Stimulated activated CD8-positive, alpha-beta memory T cell treated with anti-CD3 and anti-CD28 coated beads, Interleukin-12 subunit alpha, Interleukin-12 subunit beta, amount 100 ng/mL, for 4 hours (primary cell): ENCODE measurements around the gene TRIM7.
"Not testable (repeated sequence)": the region's sequence is repeated elsewhere in the genome, so short reads cannot be mapped to it uniquely, and the experiment has no call there.

Source experiments
- DNase-seq: peaks from one replicate; pipeline ENCODE4 v3.0.0-alpha.2; 2020; ENCODE audit warnings: low read depth

The TRIM7 gene

DNA sequence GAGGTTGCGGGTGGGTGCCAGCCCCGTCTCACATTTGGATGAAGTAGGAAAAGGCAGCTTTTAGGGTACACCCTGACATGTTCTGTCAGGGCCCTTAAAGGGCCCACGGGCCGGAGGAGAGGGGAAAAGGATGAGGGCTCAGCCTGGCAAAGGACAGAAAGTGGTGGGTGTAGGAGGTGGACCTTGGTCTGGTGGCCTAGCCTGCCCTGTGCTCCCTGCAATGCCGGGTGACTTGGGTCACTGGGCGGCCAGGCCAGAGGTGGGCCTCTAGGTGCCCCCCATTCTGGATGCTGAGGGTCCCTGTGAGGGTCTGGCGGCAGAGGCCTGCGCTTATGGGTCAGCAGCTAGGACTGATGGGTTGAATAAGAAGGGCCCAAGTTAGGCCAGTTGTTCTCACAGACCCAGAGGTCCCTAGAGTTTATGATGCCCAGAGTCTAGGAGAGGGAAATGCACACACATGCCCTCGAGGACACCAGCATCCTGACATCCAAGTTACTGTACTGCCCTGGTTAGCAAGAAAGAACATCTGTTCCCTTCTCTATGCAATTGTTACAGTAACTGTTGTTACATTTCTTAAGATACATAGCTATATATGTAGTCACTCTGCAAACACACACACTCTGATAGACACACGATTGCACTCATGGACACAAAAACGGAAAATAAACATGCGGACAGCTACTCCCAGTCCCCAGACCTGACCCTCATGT lies 12.5 kb downstream of the TRIM7 start:
- DNase-seq, result no peak

- DNase-seq, result peak; percentile 94
Measured at GRCh38 chr5:181191526-181192336, 13.3 kb downstream of the TRIM7 start.

GRCh38 chr5:181190711-181191525 lies 14.1 kb downstream of the TRIM7 start:
- peak; percentile 39 for DNase-seq

DNA sequence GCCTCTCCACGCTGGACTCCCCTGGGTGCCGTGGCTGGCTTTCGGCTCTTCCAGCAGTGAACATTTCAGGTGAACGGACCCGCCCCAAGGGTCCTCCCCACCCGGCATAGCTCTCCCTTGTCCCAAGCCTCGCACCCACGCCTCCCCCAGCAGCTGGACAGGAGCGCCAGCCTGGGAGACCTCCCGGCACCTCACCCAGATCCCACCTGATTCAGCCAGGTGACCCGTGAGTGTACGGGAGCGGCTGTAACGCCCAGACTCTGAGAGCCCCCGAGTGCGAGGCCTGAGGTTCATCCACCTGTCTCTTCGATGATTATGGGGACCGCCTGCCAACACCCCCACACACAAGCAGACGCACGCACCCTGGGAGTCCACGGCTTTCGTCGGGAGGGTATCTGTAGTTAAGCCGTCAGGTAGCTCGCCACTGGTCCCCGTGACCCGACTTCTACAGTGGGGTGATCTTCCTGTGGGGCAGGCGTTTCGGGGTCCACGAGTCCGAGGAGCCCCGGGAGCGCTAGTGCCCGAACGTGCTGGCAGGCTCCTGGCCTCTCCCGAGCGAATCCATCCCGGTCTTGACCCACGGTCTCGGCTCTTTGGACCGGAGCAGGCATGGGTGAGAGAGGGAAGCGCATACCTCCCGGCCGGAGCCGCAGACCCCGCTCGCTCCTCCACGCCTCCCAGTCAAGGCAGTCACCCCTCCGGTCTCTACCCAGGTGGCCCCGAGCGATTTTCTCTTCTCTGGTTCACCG lies 14.9 kb downstream of the TRIM7 start:
- peak; percentile 40 for DNase-seq

DNA sequence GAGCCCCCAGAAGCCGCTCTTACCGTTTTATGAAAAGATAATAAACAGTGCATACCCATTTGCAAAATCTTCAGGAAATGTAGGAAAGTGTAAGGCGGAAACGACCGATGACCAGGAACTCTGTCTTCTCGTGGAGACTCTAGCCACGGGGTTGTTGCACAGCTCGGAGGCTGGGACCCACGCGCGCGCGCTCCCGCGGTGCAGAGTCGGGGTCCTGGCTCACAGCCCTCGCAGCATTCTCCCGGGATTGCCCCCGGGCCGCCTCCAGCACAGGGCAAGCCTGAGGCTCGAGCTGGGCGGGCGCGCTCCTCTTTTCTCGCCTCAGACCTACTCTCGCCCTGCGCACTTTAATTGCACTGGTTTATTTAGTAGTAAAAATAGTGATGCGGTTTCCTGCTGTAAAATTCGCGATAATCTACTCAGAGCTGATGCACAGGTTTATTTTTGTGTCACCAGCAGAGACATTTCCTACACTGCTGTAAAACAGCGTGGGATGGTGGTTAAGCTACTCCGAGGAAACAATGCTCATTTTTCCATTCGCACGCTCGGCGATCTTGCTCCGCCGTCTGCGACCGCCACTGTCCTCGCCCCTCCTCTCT lies 15.5 kb downstream of the TRIM7 start:
- no peak for DNase-seq

DNA sequence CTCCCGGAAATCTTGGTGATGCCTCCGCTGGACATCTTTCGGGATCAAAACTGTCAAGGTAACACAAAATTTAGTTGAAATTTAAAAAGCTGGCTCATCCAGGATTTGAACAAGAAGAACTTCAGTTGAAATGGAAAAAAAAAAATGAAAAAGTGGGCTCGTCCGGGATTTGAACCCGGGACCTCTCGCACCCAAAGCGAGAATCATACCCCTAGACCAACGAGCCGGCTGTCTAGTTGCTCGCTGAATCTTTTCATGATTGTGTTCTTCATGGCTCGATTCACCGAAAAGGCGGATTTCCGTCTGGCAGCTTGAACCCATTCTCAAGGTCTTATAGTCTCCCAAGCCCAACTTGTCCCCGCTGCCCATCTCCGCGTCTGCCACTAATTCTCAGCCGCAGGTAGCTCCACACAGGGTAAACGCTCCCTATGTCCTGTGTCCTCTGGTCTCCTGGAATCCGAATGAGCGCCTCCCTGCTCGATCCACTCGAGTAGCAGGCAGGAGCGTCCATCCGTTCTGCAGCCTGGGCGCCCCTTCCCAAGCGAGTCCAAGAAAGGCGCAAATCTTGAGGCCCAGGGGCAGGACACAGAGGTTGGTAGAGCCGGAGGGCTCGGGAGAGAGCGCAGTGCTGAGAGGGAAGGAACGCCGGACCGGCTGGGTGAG lies 16.2 kb downstream of the TRIM7 start:
- DNase-seq, result peak; percentile 55

DNA sequence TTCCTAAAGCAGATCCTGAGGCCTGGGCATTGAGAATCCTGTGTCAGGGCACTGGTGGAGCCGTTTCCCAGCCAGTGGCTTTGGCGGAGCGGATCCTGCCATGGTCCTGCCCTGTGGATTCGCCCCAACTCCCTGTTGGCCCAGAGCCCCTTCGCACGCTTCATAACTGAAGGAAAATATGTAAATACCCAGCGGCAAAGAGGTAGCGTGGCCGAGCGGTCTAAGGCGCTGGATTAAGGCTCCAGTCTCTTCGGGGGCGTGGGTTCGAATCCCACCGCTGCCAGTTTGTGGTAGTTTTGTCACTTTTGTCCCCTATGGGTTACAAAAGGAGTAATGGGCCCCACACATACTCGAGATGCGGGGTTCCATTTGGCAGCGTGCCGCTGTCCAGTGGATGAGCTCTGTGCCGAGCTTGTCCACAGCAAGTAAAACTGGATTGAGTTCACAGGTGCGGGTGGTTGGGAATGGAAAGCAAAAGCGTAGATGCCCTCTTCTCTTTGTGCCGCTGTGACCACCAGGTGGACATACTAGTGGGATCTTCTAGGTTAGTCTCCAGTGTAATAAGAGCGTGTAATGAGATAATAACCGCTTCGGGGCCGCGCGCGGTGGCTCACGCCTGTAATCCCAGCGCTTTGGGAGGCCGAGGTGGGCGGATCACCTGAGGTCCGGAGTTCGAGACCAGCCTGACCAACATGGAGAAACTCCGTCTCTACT lies 17.3 kb downstream of the TRIM7 start:
- DNase-seq, result no peak

DNA sequence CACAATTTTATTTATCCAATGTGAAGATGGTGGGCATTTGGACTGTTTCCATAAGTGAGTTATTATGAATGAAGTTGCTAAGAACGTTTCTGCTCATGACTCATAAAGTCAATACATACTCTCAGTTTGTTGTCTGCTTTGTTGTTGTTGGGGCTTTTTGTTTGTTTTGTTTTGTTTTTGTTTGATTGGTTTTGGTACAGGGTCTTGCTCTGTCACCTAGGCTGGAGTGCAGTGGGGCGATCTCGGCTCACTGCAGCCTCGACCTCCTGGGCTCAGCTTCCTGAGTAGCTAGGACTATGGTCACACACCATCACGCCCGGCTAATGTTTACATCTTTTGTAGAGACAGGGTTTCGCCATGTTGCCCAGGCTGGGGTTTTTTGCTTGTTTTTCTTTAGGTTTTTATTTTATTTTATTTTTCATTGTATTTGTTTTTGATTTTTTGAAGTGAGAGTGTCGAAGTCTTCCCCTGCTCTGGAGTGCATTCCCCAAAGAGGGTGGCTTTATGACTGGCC lies 18.0 kb downstream of the TRIM7 start:
- no peak for DNase-seq

GRCh38 chr5:181186022-181186421 lies 19.0 kb downstream of the TRIM7 start:
- no peak for DNase-seq

GRCh38 chr5:181185560-181185959 lies 19.4 kb downstream of the TRIM7 start:
- DNase-seq, result no peak

- no peak for DNase-seq
Measured at GRCh38 chr5:181184845-181185216, 20.2 kb downstream of the TRIM7 start.

DNA sequence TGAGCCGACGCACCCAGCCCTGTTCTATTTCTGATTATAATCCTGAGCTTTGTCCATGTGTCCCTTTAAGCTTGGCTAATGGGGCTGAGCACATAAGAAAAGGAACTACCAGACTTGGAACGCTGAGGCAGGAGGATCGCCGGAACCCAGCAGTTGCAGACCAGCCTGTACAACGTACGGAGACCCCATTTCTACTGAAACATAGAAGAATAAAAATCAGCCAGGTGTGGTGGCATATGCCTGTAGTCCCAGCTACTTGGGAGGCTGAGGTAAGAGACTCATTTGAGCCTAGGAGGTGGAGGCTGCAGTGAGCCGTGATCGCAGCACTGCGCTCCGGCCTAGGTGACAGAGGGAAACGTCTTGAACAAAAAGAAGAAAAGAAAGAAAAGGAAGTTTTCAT lies 22.3 kb downstream of the TRIM7 start:
- DNase-seq, result no peak

DNA sequence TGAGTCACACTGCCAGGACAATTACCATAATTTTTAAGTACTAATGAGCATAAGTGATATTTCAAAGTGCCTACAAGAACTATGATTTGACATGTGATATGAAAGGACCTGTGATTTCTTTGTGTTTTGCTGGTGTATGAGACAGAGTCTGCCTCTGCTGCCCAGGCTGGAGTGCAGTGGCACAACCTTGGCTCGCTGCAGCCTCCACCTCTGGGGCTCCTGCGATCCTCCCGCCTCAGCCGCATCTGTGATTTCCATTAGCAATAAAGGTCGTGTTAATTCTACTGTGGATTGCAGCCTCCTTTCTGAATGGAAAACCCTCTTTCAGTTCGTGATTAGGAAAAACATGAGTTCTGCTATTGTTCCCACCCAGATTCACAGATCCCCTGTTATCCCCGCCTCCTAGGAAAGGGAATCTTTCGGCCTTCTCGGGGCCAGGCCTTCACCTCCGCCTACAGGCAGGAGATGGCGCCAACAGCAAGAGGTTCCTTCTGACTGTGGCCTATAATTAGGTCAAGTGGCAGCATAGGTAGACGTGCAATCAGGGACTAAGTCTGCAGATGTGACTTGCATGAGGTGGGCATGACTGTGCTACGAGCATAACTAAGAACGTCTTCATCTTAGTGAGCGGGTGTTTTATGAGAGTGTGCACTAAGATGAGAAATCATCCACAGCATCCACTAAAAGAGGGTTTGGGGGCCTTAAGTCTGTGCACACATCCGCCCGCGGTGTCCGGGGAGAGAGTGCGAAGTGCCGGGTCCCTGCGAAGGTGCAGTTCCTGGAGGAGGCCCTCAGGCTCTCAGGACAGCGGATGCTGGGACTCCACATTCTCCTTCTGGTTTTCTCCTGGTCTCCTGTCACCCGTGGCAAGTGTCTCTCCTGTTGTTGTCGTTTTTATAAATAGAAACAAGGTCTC lies 23.1 kb downstream of the TRIM7 start:
- no peak for DNase-seq

DNA sequence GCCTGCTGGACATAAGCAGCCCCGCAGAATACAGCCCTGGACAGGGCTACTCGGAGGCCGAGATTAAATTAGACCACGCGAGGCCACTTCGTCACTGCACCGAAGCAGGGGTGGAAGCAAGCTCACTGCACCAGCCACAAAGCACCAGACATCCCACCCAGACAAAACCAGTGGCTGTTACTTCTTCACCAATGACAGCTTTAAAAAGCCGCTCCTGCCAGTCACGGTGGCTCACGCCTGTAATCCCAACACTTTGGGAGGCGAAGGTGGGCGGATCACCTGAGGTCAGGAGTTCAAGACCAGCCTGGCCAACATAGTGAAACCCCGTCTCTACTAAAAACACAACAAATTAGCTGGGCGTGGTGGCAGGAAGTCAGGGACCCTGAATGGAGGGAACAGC lies 27.4 kb downstream of the TRIM7 start:
- not testable (repeated sequence) for DNase-seq

- DNase-seq, result no peak
Measured at GRCh38 chr5:181176254-181176952, 28.6 kb downstream of the TRIM7 start.

DNA sequence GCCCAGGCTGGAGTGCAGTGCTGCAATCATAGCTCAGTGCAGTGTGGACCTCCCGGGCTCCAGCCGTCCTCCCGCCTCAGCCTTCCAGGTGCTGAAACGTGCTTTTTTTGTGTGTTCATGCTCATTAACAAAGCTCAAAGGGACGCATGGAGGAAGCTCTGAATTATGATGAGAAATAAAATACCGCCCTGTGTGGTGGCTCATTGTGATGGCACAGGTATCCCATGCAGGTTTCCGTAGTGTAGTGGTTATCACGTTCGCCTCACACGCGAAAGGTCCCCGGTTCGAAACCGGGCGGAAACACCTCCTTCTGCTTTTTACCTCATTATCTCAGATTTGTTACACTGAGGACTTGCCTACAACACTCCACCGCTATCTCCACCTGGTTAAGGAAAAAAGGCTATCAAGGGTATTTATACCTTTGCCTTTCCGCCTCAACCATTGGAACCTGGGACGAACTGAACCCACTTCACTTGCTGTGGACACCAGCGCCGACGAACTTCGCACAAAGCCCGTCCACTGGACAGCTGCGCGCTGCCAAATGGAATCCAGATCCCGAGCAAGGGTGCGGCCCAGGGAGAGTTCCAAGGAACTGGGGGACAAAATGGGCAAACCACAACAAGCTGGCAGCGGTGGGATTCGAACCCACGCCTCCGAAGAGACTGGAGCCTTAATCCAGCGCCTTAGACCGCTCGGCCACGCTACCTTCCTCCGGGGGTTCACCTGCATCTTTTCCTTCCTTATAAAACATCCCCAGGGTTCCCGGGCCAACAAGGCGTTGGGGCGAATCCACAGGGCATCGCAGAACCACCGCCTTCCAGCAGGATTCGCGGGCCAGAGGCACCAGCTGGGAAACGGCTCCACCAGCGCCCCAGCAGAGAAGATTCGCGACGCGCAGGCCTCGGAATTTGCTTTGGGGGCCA lies 31.3 kb downstream of the TRIM7 start:
- DNase-seq, result no peak

DNA sequence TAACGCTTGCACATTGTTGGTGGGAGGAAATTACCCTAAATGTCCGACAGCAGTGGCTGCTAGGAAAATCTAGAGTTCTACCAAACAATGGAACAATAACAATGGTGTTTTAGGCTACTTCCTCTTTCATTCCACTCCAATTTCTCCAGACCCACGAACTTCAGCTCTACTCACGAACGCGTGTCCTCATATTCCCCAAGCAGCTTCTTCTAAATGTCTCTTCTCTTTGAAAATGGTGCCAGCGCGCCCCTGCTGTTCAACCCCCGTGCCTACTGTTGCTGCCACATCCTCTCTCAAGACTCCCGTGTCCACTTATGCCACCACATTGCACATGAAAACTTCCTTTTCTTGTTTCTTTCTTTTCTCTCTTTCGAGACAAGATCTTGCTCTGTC lies 32.0 kb downstream of the TRIM7 start:
- DNase-seq, result peak; percentile 51
